Body of pancreas (tissue), 4 donors: ENCODE measurements around the gene PTPRN2. TPM values are rescaled to one million over a fixed set of nuclear protein-coding genes. Genes with fewer than 3 reads are reported as not detected.

Experiments
- ATAC-seq: fragments of 150-250 bp; one replicate; pipeline ENCODE4 v1.9.1; 2016
- DNase-seq, 4 donors: peaks; one replicate each; pipeline ENCODE4 v3.0.0-alpha.2; 2019
- H3K27ac ChIP-seq, 4 donors: fragments of 200-600 bp; sonication (generic); 1 replicate in 3 of 4; 2 replicates in 1 of 4; pipeline versions ENCODE4 v1.5.1 to v1.6.1; 2016 to 2019; ENCODE audit warnings: mild to moderate bottlenecking in 1 of 4, mixed read lengths in 1 of 4, moderate library complexity in 1 of 4
- H3K27me3 ChIP-seq, 2 donors: fragments of 200-600 bp; sonication (generic); one replicate each; pipeline ENCODE4 v1.6.0; 2016; ENCODE audit warnings: mild to moderate bottlenecking in 1 of 2
- H3K36me3 ChIP-seq, 2 donors: fragments of 200-600 bp; sonication (generic); replicated peaks in 1 of 2; 2 replicates each; pipeline ENCODE4 v1.5.1; 2016; ENCODE audit warnings: low read depth in 2 of 2; ENCODE audit not compliant: insufficient read depth in 1 of 2
- H3K4me1 ChIP-seq: fragments of 200-600 bp; sonication (generic); one replicate; pipeline ENCODE4 v1.6.0; 2016
- H3K4me3 ChIP-seq, 2 donors: fragments of 200-600 bp; sonication (generic); 1 replicate in 1 of 2; 2 replicates in 1 of 2; pipeline ENCODE4 v1.5.1; 2016 to 2019
- H3K9me3 ChIP-seq, 3 donors: fragments of 200-600 bp; sonication (generic); 1 replicate in 2 of 3; 2 replicates in 1 of 3; pipeline ENCODE4 v1.5.1; 2016
- POLR2A ChIP-seq, 3 donors: fragments of 450-650 bp; IDR thresholded peaks; one replicate each; pipeline ENCODE4 v1.6.1; 2016; ENCODE audit warnings: antibody characterized with exemption in 3 of 3, mild to moderate bottlenecking in 2 of 3
- WGBS, 2 donors: methylation state at CpG; one replicate each; pipeline ENCODE4 v1.1.5; 2017; 5-methylcytosine and 5-hydroxymethylcytosine counted together
- intact Hi-C: fragments of 100-400 bp; cut with DNase I; formaldehyde crosslinking; loops from one replicate; pipeline ENCODE4 v1.15.1; 2023
- total RNA-seq, 2 donors: library from RNA; depleted of rRNA; stranded (reverse); fragments of >200 nt; gene quantifications; one replicate each; pipeline ENCODE4 v1.1.0, GENCODE V29; 2016
- TF ChIP-seq, protein P1 (sequence below), 7 experiments: fragments of 450-650 bp in 4 of 7; fragments of 200-600 bp in 3 of 7; sonication (generic) in 3 of 7; IDR thresholded peaks; one replicate each; pipeline ENCODE4 v1.5.1; 2016 to 2019; ENCODE audit warnings: antibody characterized with exemption in 7 of 7

Gene PTPRN2
- total RNA-seq, 2 donors from 2014 or later: 31.6 to 76.1 TPM

DNA sequence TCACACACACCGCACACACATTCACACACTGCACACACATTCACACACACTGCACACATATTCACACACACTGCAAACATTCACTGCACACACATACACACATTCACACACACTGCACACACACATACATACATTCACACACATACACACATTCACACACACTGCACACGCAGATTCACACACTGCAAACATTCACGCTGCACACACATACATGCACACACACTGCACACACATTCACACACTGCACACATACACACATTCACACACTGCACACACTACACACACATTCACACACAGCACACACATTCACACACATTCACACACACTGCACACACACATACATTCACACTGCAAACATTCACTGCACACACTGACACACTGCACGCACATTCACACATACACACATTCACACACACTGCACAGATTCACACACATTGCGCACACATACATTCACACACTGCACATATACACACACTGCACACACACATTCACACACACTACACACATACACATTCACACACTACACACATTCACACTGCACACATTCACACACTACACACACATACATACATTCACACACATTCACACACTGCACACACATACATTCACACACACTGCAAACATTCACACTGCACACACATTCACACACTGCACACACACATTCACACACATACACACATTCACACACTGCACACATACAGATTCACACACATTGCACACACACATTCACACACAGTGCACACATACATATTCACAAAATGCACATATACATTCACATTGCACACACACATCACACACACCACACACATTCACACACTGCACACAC, 325.1 kb downstream of the PTPRN2 start:
- no peak for TF ChIP-seq POLR2A (IDR thresholded peaks at IDR 0.05)
- TF ChIP-seq, protein P1, sequence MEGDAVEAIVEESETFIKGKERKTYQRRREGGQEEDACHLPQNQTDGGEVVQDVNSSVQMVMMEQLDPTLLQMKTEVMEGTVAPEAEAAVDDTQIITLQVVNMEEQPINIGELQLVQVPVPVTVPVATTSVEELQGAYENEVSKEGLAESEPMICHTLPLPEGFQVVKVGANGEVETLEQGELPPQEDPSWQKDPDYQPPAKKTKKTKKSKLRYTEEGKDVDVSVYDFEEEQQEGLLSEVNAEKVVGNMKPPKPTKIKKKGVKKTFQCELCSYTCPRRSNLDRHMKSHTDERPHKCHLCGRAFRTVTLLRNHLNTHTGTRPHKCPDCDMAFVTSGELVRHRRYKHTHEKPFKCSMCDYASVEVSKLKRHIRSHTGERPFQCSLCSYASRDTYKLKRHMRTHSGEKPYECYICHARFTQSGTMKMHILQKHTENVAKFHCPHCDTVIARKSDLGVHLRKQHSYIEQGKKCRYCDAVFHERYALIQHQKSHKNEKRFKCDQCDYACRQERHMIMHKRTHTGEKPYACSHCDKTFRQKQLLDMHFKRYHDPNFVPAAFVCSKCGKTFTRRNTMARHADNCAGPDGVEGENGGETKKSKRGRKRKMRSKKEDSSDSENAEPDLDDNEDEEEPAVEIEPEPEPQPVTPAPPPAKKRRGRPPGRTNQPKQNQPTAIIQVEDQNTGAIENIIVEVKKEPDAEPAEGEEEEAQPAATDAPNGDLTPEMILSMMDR (IDR thresholded peaks at IDR 0.05): no peak
- no peak for ATAC-seq
- Histone ChIP-seq H3K4me1 (no peaks in the 10 kb centered on the region), H3K4me3 (no peak overlapping the region), H3K27me3 (no peaks in the 10 kb centered on the region), H3K9me3 (no peaks in the 10 kb centered on the region), H3K27ac (no peak overlapping the region), H3K36me3 (no peaks in the 10 kb centered on the region)
- WGBS, 2 donors: 83 to 97% methylated on average over 5 of the region's 5 CpGs
- intact Hi-C loops: no loop called here
- no peak for DNase-seq

GRCh38 chr7:158261362-158262235, 326.0 kb downstream of the PTPRN2 start:
- Histone ChIP-seq H3K27ac (no peak overlapping the region), H3K36me3 (no peaks in the 10 kb centered on the region), H3K27me3 (no peaks in the 10 kb centered on the region), H3K4me1 (no peaks in the 10 kb centered on the region), H3K9me3 (no peaks in the 10 kb centered on the region), H3K4me3 (no peak overlapping the region)
- no peak for TF ChIP-seq POLR2A (IDR thresholded peaks at IDR 0.05)
- TF ChIP-seq, protein P1 (IDR thresholded peaks at IDR 0.05): no peak
- intact Hi-C loops: no loop called here
- 83 to 84% methylated on average over 7 to 26 of the region's 27 CpGs for WGBS, 2 donors
- ATAC-seq (no peak), DNase-seq (no peak)

DNA sequence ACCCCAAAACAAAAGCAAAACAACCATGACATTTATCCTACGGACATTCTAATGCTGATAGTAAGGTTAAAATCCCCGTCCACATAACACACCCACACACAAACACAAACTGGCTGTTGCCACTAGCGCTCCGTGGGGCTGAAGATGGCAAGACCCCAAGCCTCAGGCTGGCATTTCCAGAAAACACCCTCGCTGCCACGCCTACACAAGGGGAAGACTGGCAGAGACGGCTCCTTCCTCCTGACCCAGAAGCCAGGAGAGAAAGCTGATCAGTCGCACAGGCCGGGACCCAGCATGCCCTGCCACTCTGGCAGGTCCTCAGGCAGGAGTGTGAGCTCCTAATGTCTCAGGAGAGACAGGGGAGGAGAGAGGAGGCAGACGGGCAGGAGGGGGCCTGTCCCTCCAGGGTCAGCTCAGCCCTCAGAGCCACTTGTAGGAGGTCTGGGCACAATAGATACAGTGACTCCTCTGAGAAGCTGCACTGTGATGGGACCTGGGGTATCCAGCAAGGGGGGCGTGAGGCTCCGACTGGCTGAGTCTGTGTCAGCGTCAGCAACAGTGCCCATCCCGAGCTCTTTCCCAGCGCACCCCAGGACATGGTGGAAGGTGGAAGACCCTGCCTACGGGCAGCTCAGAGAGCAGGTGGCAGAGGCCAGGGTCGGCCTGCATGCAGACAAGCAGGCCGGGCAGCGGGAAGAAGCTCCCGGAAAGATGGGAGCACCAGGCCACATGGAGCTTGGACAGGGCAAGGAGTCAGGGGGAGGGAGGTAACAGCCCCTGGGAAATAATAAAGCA, 326.9 kb downstream of the PTPRN2 start:
- no peak for TF ChIP-seq POLR2A (IDR thresholded peaks at IDR 0.05)
- TF ChIP-seq, protein P1 (IDR thresholded peaks at IDR 0.05): no peak
- no peaks in the 10 kb centered on the region for H3K9me3 ChIP-seq

GRCh38 chr7:158259671-158260418, 327.8 kb downstream of the PTPRN2 start:
- TF ChIP-seq, protein P1 (IDR thresholded peaks at IDR 0.05): no peak
- no peak for TF ChIP-seq POLR2A (IDR thresholded peaks at IDR 0.05)
- Histone ChIP-seq H3K27me3 (no peaks in the 10 kb centered on the region), H3K9me3 (no peaks in the 10 kb centered on the region), H3K4me1 (no peaks in the 10 kb centered on the region), H3K27ac (no peak overlapping the region), H3K4me3 (no peak overlapping the region), H3K36me3 (no peaks in the 10 kb centered on the region)
- ATAC-seq (no peak), DNase-seq (no peak)
- 79 to 89% methylated on average over 12 of the region's 12 CpGs for WGBS, 2 donors
- intact Hi-C loops: no loop called here

More for the DNA sequence above, 326.9 kb downstream of the PTPRN2 start:
- Histone ChIP-seq H3K36me3 (no peaks in the 10 kb centered on the region), H3K4me3 (no peak overlapping the region), H3K27me3 (no peaks in the 10 kb centered on the region), H3K4me1 (no peaks in the 10 kb centered on the region), H3K27ac (no peak overlapping the region)
- ATAC-seq (no peak), DNase-seq (no peak)
- intact Hi-C loops: no loop called here
- 85 to 93% methylated on average over 13 to 20 of the region's 20 CpGs for WGBS, 2 donors
